Endodermal cell (in vitro differentiated cells): ENCODE measurements around the gene STK26. TPM values are rescaled to one million over a fixed set of nuclear protein-coding genes. Genes with fewer than 3 reads are reported as not detected.

Source experiments
- DNase-seq: peaks from one replicate; pipeline ENCODE4 v3.0.0-alpha.2; 2017
- H3K27ac ChIP-seq: 2 replicates; pipeline ENCODE4 v1.5.1; 2013; ENCODE audit warnings: mild to moderate bottlenecking, low read depth, low read length, moderate library complexity
- H3K27me3 ChIP-seq: 2 replicates; pipeline ENCODE4 v1.6.1; 2013; ENCODE audit warnings: mild to moderate bottlenecking, low read length, moderate library complexity; ENCODE audit not compliant: insufficient read depth, control insufficient read depth, poor library complexity, severe bottlenecking
- H3K36me3 ChIP-seq: 2 replicates; pipeline ENCODE4 v1.7.0; 2013; ENCODE audit warnings: mild to moderate bottlenecking, low read length, moderate library complexity; ENCODE audit not compliant: control insufficient read depth, insufficient read depth
- H3K4me1 ChIP-seq: one replicate; pipeline ENCODE4 v1.7.0; 2013; ENCODE audit warnings: low read length; ENCODE audit not compliant: control insufficient read depth, insufficient read depth
- H3K4me3 ChIP-seq: 2 replicates; pipeline ENCODE4 v1.5.1; 2013; ENCODE audit warnings: mild to moderate bottlenecking, low read length, moderate library complexity
- H3K9ac ChIP-seq: 2 replicates; pipeline ENCODE4 v1.6.1; 2013; ENCODE audit warnings: mild to moderate bottlenecking, low read length, moderate library complexity; ENCODE audit not compliant: poor library complexity, severe bottlenecking; ENCODE audit errors: extremely low read depth
- H3K9me3 ChIP-seq: 2 replicates; pipeline ENCODE4 v1.6.1; 2013; ENCODE audit warnings: mild to moderate bottlenecking, low read length, moderate library complexity; ENCODE audit not compliant: control insufficient read depth
- H3K27ac Mint-ChIP-seq: 2 replicates; pipeline ENCODE4 v1.8.0; 2020; ENCODE audit warnings: mixed read lengths
- H3K27me3 Mint-ChIP-seq: 2 replicates; pipeline ENCODE4 v1.8.0; 2021; ENCODE audit warnings: mild to moderate bottlenecking, mixed read lengths; ENCODE audit not compliant: insufficient read depth
- H3K36me3 Mint-ChIP-seq: 2 replicates; pipeline ENCODE4 v1.8.0; 2020; ENCODE audit warnings: low read depth, mixed read lengths
- H3K4me1 Mint-ChIP-seq: 2 replicates; pipeline ENCODE4 v1.8.0; 2020; ENCODE audit warnings: mixed read lengths
- H3K4me3 Mint-ChIP-seq: 2 replicates; pipeline ENCODE4 v1.8.0; 2020; ENCODE audit warnings: mild to moderate bottlenecking, moderate library complexity, mixed read lengths
- H3K9me3 Mint-ChIP-seq: 2 replicates; pipeline ENCODE4 v1.8.0; 2020; ENCODE audit warnings: mild to moderate bottlenecking, mixed read lengths
- WGBS, 2 experiments: methylation state at CpG; one replicate each; pipeline versions ENCODE4 v1.1.5 to v1.1.7; 2013; ENCODE audit warnings: missing lambda C conversion rate in 2 of 2, mixed read lengths in 1 of 2; ENCODE audit not compliant: insufficient coverage in 1 of 2, insufficient read length in 1 of 2; 5-methylcytosine and 5-hydroxymethylcytosine counted together
- total RNA-seq, 2 donors: library from RNA; stranded (reverse); fragmentation: NEBNext Ultra II Directional in 1 of 2; extraction: Animal tissue kit (Norgen Biotek cat#: 25700) in 1 of 2; gene quantifications; 2 replicates in 1 of 2; 3 replicates in 1 of 2; pipeline ENCODE4 v1.2.1, GENCODE V29; 2021
- TF ChIP-seq, protein P1 (sequence below): fragments of 200-600 bp; sonication (generic); conservative IDR thresholded peaks from 2 replicates; pipeline ENCODE4 v1.5.0; 2021; ENCODE audit warnings: antibody characterized with exemption, mild to moderate bottlenecking

The STK26 gene
- total RNA-seq, 2 donors from 2014 or later: 105 to 140 TPM

DNA sequence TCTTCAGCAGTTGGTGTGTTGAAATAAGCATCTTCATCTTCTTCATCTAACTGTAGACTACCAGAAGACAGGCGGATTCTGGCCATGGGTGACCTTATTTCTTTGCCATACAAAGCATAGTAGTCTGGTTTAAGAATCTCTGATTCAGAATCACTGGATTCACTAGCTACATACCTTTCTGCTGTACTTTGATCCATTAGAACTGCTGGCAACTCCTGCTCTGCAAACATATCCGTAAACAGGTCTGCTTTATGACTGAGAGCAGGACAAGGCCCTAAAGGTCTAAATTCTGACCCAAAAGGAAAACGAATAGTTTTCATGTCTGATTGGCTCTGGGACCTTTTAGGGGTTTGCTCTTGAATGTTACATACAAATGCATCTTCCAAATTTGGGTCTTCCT lies 54.8 kb downstream of the STK26 start:
- DNase-seq: no peak
- H3K36me3 ChIP-seq: peaks cover 33% of the 10 kb centered on the region
- peaks cover under 1% of the 10 kb centered on the region for H3K27me3 Mint-ChIP-seq
- TF ChIP-seq, protein P1, sequence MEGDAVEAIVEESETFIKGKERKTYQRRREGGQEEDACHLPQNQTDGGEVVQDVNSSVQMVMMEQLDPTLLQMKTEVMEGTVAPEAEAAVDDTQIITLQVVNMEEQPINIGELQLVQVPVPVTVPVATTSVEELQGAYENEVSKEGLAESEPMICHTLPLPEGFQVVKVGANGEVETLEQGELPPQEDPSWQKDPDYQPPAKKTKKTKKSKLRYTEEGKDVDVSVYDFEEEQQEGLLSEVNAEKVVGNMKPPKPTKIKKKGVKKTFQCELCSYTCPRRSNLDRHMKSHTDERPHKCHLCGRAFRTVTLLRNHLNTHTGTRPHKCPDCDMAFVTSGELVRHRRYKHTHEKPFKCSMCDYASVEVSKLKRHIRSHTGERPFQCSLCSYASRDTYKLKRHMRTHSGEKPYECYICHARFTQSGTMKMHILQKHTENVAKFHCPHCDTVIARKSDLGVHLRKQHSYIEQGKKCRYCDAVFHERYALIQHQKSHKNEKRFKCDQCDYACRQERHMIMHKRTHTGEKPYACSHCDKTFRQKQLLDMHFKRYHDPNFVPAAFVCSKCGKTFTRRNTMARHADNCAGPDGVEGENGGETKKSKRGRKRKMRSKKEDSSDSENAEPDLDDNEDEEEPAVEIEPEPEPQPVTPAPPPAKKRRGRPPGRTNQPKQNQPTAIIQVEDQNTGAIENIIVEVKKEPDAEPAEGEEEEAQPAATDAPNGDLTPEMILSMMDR: no peak
- H3K4me1 ChIP-seq: no peaks in the 10 kb centered on the region
- H3K27me3 ChIP-seq: no peaks in the 10 kb centered on the region
- H3K9ac ChIP-seq: no peak overlapping the region
- H3K4me1 Mint-ChIP-seq: no peaks in the 10 kb centered on the region
- no peak overlapping the region for H3K27ac ChIP-seq
- no peak overlapping the region for H3K4me3 Mint-ChIP-seq
- peaks cover 7% of the 10 kb centered on the region for H3K36me3 Mint-ChIP-seq
- no peaks in the 10 kb centered on the region for H3K9me3 ChIP-seq
- 97 to 100% methylated on average over 1 to 3 of the region's 3 CpGs for WGBS, 2 experiments
- no peak overlapping the region for H3K4me3 ChIP-seq
- no peak overlapping the region for H3K27ac Mint-ChIP-seq
- no peaks in the 10 kb centered on the region for H3K9me3 Mint-ChIP-seq

DNA sequence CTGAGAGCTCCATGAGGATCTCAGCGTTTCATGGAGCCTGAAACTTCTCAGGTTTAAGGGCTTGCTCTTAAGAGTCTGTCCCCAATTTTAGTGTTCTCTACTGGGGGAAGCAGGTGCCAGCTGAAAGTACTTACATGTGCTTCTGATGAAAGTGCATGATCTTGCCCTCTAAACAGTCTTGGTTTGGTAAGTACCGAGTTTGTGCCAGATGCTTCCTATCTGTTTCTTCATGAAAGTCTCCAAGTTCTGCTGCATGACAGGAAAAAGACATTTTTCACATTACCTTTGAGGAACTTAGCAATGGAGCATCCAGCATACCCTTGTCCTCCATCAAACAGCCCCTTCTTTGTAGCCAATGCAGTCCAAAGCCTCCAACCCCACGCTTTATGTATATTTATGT lies 62.7 kb downstream of the STK26 start:
- no peaks in the 10 kb centered on the region for H3K36me3 Mint-ChIP-seq
- H3K4me3 Mint-ChIP-seq: no peak overlapping the region
- no peak overlapping the region for H3K27ac Mint-ChIP-seq
- Histone ChIP-seq H3K27me3 (no peaks in the 10 kb centered on the region), H3K9me3 (no peaks in the 10 kb centered on the region), H3K36me3 (no peaks in the 10 kb centered on the region), H3K4me3 (no peak overlapping the region), H3K4me1 (no peaks in the 10 kb centered on the region), H3K9ac (no peak overlapping the region), H3K27ac (no peak overlapping the region)
- WGBS, 2 experiments: 82 to 92% methylated on average over 2 of the region's 3 CpGs
- peaks cover 7% of the 10 kb centered on the region for H3K27me3 Mint-ChIP-seq
- DNase-seq: no peak
- TF ChIP-seq, protein P1: no peak
- no peaks in the 10 kb centered on the region for H3K9me3 Mint-ChIP-seq
- H3K4me1 Mint-ChIP-seq: no peaks in the 10 kb centered on the region

DNA sequence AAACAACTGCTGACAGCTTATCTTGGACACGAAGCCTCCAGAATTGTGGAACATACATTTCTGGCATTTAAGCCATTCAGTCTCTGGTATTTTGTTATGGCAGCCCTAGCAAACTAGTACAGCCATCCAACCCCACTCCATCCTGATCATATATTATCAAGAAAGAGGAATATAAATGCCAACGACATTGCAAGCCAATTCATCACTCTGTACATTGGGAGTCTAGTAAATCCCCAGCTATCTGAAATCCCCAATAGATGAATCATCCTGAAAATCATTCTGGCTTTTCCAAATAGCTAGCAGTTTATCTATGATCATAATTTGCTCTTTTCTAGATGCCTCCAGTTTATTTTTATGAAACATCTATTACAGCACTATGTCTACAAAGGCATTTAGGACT lies 63.6 kb downstream of the STK26 start:
- H3K27me3 Mint-ChIP-seq: peaks cover 7% of the 10 kb centered on the region
- no peak for DNase-seq
- H3K9ac ChIP-seq: no peak overlapping the region
- TF ChIP-seq, protein P1: no peak
- 92% methylated on average over 2 of the region's 2 CpGs; no CpG with 5 or more reads in 1 of the 2 experiments for WGBS, 2 experiments
- H3K4me3 Mint-ChIP-seq: no peak overlapping the region
- no peaks in the 10 kb centered on the region for H3K4me1 ChIP-seq
- no peaks in the 10 kb centered on the region for H3K9me3 Mint-ChIP-seq
- H3K9me3 ChIP-seq: no peaks in the 10 kb centered on the region
- no peaks in the 10 kb centered on the region for H3K4me1 Mint-ChIP-seq
- no peaks in the 10 kb centered on the region for H3K36me3 Mint-ChIP-seq
- H3K36me3 ChIP-seq: no peaks in the 10 kb centered on the region
- H3K27ac ChIP-seq: no peak overlapping the region
- H3K4me3 ChIP-seq: no peak overlapping the region
- H3K27me3 ChIP-seq: no peaks in the 10 kb centered on the region
- H3K27ac Mint-ChIP-seq: no peak overlapping the region
